Endometrial microvascular endothelial cells (primary cell): Measurements from ENCODE around the gene SMCO3. TPM values are rescaled to one million over a fixed set of nuclear protein-coding genes. Genes with fewer than 3 reads are reported as not detected.

Experiments used
- in situ Hi-C: cut with HindIII; loops from 2 replicates; pipeline ENCODE4 v1.10.0; 2017; ENCODE audit warnings: low sequenced_read_pairs, low pct_unique_long_range_greater_than_20kb; ENCODE audit errors: inconsistent ontology term
- total RNA-seq: library from RNA; depleted of rRNA; stranded (reverse); fragments of >200 nt; gene quantifications from one replicate; pipeline ENCODE4 v1.2.3, GENCODE V29; 2015; ENCODE audit errors: inconsistent ontology term

SMCO3 gene
- total RNA-seq, 1 donor from 2014 or later: not detected

DNA sequence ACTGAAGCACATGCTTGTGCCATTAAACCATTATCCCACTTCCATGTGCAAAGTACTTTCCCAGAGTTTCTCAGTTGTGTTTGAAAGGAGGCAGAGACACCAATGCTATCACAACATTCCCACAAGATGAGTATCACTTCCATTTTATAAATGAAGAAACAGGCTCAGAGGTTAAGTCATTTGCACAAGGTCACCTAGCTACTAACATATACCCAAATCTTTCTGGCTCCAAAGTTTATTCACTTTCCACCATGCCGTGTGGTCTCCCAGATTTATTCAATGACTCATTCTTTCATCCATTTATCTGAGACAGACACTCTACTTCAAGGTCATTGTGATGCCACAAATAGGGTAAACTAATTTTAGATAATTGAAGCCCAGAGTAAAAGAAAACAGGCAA is 20.0 kb upstream of the SMCO3 start:
- in situ Hi-C loops: no loop called here

DNA sequence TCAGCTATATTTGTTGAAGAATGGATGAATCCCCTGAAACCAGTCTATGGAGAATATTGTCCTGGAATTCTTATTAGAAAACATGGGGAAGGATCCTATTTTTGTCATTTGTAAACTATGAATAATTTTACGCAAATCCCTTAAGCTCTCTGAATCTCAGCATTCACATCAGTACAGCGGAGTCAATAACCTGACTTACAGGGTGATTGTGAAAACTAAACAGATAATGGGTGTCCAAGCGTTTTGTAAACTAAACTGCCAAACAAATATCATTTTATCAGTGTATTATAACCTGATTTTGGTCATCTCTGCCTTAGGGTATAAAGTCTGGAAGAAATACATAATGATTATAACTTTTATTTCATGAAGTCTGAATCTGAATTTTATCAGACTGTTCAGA is 19.4 kb upstream of the SMCO3 start:
- in situ Hi-C loops: no loop called here

DNA sequence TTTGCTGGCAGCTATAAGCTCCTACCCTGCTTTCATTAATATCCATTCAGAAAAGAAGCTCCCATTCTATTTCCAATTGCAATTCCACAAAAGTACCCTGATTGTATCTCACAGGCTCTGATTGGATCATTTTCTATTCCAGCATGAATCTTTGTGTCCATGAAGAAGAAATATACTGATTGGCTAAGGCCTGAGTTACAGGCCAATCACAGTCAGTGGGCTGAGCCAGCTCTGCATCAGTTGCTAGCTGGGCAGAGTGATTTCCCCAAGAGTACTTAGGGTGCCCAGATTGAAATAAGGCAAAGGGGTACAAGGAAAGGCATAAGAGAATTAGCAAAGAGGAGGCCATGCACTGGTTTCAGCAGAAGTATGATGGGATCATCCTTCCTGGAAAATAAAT is 14.9 kb upstream of the SMCO3 start:
- in situ Hi-C loops: no loop called here

DNA sequence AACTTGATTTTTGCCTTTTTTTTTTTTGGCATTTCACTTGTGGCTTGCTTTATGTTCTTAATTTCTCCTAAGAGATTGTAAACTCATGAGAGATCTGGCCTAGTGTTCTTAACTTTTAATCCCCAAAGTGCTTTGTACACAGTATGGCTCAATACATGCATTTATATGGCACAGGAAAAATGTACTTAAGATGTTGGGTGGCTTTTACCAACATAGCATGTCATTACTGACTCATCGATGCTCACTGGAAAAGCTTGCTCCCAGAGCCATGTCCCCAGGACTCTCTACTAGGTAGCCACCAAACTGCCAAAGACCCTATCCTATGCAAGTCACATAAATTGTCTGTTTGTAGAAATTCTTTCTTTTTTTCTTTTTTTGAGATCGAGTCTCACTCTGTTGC is 13.1 kb upstream of the SMCO3 start:
- in situ Hi-C loops: no loop called here

DNA sequence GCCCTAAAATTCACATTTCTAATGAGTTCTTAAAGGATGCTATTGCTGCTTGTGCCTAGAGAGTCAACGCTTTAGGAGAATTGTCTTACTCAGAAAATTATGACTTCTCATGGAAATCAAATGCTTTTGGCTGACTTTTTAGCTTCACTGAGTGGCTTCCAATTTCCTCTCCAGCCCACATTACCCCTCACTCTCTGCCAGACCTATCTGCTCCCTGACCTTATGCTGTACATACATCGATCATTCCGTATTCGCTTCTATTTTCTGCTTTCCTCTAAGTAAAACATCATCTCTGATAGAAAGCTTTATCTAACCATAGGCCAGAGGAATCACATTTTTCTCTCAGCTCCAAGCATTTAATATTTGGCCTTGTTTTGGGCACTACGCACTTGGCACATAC is 12.5 kb upstream of the SMCO3 start:
- in situ Hi-C loops: no loop called here

DNA sequence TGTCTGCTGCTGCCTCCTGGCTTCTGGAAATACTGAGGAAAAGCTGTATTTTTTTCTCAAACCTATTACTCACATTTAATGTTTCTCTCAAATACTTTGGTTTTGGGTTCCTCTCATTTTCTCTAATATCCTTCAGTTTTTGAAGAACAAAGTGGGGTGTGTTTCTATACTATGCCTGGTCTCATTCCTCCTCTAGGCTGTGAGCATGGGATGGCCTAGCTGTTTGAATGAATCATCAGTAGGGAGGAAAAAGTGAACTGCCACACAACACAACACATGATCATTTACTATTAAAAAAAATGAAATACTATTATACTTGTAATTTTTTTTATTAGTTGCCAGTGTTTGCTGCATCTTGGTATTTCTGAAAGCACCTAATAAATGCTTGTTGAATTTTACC is 11.3 kb upstream of the SMCO3 start:
- in situ Hi-C loops: no loop called here

DNA sequence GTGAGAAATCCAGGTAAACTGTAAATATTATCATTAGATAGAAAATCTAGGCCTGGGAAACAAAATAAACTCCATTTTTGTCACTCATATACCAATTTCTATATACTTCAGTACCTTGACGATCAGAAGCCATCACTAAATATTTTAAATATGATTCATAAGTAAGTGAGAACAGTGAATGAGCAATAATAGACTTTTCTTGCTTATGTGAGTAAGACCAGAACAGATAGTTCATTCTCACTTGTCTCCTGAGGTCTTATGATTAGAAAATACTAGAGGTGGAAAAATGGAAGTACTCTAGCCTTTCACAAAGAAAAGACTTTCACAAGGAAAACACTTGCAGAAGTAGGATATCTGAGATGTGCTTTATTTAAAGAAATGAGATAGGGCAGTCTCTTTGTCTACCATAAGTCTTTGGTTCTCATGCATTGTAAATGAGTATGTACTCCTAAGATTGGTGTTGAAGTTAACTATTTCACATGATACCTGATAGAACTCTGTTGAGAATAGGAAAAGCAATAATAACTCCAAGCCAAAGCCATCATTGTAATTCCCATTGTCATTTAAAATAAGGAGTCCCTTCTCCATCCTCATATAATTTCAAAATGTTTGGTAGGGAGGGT is 10.1 kb upstream of the SMCO3 start:
- in situ Hi-C loops: no loop called here

DNA sequence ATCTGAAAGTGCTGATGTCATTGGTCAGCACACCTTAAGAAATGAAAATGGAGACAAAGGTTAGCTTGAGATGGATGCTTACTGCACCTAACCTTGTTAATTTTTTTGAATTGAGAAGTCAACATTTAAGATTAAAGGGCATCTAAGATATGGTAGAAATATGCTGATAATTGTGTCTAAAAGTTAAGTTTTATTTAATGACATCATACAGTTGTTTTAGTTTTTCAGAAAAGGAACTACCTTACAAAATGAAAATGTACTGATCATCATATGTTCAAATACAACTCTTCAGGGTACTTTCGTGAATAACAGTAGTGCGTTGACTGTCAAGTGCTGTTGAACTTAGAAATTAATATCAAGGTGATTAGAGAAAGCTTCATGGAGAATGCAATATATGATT is 2.5 kb downstream of the SMCO3 start:
- in situ Hi-C loops: no loop called here

DNA sequence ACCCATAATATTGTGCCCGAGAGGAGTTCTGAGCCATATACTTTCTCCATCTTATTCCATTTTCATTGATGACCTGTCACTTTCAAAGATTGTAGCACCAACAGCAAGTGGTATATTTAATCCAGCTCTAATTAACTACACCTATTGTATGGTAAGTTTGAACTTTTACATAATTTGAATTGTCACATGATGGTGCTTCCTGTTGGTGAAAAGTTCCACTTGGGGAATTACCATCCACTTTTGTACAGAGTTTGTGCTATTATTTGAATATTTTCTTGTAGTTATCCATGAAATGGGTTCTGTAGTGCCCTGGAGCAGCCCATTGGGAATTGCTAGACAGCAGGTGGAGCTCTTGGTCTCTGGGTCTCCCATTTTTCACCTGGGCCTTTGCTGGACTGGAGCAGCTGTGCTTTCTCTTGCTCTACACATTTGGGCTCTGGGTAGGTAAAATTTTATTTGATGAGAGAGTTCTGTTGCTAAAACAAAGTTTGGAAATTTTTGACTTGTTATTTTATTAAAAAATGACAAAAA is 3.0 kb downstream of the SMCO3 start:
- in situ Hi-C loops: no loop called here

DNA sequence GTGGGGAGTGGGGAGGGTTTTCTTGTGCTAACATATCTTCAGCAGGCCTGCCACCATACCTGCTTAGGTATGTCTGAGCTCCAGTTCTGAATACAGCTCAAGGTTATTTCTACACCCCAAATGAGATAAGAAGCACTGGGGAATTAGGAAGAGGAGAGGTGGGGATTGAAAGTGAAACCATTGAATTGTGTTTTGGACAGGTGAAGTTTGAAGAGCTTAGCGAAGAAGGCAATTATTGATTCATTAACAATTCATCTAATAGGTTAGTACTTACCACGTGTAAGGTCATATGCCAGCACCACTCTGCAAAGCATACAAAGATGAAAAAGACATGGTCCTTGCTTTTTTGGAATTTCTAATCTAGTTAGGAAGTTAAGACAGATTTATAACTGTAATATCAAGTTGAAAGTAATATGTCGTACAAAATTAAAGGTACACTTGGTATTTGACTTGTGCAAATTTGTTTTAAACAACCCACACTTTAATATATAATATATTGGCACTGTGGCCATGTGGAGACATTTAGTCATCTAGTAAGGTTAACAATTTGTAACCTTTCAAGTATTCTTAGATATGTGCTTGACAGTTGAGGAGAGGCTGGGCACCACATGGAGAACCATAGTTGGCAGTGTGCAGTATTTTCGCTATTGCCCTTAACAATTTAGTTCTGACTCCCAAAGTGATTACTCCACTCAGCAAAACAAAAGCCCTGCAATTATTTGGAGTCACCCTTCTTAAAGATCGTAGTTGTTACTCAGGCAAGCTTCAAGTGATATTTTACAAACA is 3.6 kb downstream of the SMCO3 start:
- in situ Hi-C loops: no loop called here

DNA sequence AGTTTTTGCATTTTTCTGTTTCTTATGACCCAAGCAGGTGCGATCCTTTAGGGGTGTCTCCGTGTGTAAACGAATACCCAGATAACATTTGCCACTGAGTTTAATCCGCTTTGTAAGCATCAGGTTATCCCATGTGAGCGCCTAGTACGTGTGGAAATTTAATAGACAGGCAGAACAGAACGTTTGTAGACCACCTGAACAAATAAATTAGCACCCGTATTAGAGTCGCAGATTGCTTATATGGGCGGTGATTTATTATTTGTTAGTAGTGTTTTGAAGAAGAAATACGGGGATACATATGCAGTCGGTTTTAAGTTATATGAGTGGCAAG is 10.2 kb downstream of the SMCO3 start:
- in situ Hi-C loops: no loop called here

DNA sequence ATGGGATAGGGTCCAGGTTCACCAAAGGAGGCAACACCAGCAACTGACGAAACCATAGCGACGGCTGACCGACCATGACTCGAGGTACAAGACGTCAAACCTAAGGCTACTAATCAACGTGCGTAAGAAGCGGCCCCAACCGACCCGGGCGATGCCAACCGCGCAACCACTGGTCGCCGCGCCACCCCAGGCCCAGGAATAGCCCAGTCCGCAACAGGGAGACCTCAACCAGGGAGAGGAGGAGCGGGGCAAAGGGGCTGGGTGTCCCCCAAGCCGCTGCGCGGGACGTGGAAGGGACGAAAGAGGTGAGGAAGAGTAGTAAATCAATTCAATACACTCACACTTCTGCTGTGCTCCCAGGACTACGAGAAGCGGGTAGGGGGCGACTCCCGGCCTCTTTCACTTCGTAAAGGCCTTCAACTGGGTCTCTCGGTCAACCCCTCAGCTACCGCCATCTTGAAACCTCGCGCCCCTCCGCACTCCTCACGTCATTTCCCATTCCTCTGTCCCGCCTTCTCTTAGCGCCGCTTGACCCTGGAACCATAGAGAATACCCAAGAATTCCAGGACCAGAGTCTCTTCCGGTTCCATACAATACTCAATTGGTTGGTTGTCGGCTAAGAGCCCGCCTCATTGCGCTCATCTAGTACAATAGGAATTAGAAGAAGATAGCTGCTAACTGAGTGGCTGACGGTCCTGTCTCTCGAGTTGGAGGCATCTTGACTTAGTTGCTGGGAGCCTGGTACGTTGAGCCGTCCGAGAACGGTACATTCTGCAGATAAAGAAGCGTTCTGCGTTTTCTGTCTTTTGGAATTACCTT is 10.8 kb downstream of the SMCO3 start, which contains the start of the genes C12orf60 and WBP11:
TSS of gene C12orf60 (plus strand) at position 660 of the 819 bp plus-strand sequence. CDS start 19,266 bp downstream, outside the sequence.
TSS of gene WBP11 (minus strand) at position 468 of the 819 bp plus-strand sequence. CDS start 2,095 bp downstream, outside the sequence.
- in situ Hi-C loops: no loop called here

DNA sequence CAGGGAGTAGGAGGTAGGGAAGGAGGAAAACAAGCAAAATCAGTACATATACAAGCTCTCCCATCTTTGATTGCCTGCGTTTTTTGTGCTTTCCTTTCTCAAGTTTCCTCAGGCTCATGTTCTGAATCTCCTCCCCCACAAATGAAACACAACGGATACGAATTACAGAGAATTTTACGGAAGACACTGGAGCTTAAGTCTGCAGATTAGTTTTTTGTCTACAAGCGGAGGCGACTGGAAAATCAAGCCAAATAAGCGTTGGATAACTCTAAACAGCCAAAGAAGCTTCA is 11.3 kb downstream of the SMCO3 start:
- in situ Hi-C loops: no loop called here

DNA sequence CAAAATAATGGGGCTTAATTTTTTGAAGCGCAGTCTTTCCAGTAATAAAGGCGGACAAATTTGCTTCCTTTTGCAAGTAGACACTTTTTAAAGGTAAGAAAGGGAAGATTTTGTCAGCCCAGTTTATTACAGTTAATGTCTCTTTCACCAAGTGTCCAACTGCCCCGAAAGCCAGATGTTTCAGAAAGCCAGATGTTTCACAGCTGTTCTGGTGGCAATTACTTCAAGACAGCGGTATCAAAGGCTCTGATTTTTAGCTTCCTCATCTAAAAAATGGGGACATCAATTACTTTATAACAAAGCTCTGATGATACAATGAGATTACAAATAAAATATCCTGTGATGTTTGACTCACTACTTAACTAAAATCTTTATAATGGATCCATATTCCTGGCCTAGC is 11.7 kb downstream of the SMCO3 start:
- in situ Hi-C loops: no loop called here

DNA sequence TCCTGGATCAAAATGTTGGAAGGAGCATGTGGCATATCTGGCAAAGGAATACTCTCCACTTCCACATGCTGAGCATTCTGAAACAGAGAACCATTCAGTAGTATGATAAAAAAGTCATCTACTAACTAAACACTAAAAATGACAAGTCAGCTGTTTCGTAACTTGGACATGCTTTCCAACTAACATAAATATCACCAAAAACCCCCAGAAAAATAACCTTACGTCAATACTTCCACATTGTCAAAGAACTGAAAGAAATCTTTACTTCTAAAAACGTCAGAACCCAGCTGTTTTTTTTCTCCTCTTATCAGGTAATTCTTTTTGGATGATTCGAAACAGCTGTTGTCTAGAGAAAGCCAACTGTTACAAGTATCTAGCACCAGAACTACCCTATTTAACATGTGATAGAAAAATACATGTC is 18.9 kb downstream of the SMCO3 start:
- in situ Hi-C loops: no loop called here

DNA sequence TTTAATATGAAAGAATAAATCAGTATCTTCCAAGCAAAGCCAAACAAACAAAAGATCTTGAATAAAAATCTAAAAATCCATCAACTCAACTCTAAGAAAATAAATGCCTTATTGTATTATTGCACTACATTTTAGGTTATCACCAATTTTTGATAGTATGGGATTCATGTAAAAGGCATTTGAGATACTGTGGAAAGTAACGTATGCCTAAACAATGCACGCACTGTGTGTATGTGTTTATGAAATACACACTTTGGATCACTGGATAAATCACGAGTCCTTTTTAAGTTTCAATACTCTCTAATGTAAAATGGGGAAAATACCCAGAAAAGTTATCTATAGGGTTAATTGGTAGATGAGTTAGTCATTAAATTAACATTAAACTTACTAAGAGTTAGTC is 28.4 kb downstream of the SMCO3 start:
- in situ Hi-C loops: no loop called here

DNA sequence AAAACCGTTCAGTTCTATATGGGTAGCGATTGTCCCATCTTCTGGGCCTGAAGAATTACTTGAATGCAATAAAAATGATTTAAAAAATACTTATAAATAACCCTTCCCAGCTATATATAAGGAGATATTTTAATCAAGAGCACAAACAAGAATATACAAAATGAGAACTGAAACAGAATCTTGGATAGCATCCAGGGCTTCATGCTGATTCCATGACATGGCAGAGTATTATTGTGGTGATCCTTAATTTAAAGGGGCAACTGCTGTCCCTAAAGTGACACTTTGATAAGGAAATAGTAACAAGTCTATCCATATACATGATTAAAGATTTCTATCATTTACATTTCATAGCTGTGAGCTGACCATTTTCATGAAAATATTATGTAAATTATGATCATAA is 29.5 kb downstream of the SMCO3 start:
- in situ Hi-C loops: no loop called here

DNA sequence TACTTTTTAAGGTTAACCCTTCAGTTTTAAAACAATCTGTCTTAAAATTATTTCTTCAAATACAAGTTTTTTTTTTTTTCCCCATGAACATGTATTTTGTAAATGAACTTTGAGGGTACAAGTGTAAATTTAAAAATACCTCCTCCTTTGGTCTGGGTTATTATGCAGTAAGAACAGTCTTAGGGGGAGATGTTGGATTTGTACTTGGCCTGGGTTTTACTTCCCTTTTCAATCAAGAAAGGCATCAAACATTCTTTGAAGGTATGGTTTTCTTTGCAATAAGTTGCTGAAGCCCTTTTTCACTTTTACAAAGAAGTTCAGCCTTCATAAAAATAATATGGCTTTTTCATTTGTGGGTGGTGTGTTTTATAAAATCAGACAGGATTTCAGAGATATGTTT is 31.2 kb downstream of the SMCO3 start:
- in situ Hi-C loops: no loop called here

DNA sequence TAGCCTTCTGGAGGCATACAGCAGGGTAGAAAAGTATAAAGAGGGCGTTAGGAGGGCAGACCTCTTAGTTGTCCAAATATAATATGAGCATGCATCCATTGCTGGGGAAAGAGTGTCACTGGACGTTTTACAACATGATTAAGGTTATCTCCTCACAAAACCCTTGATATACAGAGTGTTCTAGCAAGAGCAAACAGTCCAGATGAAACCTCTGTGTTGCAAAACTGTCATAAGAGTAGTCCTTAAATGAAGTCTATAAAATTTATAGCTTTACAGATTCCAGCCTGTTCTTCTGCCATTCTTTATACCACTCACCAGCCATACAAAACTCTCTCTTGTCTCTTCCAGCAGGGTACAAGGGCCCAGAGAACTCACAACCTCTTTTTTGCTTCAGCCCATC is 32.4 kb downstream of the SMCO3 start:
- in situ Hi-C loops: no loop called here

DNA sequence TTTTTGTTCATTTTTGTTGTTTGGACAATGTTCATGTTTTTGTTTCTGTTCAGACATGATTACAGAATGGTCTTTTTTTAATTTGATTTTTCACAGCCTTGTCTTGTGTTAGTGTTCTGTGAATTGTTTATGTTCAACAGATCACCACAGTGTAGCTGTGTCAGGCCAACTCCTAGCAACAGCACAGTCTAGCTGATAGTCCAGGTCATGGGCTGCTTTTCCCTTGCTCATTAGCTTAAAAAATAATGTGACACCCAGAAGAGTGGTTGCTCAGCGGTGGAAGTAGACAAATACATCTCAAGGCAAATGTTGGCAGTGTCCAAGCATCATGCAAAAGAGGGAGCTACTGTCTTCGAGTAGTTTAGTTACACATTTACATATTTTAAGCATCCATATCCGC is 33.1 kb downstream of the SMCO3 start:
- in situ Hi-C loops: no loop called here
